HG03045 (cell line): Measurements from ENCODE around the gene RFX8.
"Not testable (repeated sequence)": the region's sequence is repeated elsewhere in the genome, so short reads cannot be mapped to it uniquely, and the experiment has no call there.

Experiments used
- ATAC-seq: cut with Tn5 transposase; IDR thresholded peaks from one replicate; pipeline ENCODE4 v1.9.1; 2021; ENCODE audit warnings: mild to moderate bottlenecking, moderate library complexity; ENCODE audit not compliant: unreplicated experiment

Gene RFX8

GRCh38 chr2:101442042-101442666, 32.8 kb downstream of the RFX8 start:
- ATAC-seq: no peak

DNA sequence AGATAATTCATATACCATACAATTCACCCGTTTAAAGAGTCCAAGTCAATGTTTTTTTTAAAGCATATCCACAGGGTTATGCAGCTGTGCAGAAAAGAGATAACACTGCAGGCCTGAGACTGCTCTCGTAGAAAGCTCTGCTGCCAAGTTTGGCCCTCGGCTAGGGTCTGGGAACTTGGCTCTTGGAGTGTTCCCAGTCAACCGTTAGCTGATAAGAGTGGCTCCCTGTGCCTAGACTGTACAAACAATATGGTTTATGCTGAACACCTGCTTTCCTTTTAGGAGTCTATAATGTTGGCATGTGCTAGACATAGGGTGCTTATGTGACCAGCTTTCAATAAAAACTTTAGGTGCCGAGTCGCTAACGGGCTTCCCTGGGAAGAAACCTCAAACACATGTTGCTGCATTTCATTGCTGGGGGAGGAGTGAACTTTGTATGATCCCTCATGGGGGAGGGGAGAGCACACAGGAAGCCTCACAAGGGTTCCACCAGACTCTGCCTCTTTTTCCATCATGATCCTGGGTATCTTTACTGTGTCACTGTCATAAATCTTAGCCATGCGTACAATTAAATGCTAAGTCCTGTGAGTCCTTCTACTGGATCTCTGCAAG, 34.7 kb downstream of the RFX8 start:
- no peak for ATAC-seq

GRCh38 chr2:101439716-101440115, 35.2 kb downstream of the RFX8 start:
- no peak for ATAC-seq

GRCh38 chr2:101438555-101438954, 36.4 kb downstream of the RFX8 start:
- ATAC-seq: not testable (repeated sequence)

DNA sequence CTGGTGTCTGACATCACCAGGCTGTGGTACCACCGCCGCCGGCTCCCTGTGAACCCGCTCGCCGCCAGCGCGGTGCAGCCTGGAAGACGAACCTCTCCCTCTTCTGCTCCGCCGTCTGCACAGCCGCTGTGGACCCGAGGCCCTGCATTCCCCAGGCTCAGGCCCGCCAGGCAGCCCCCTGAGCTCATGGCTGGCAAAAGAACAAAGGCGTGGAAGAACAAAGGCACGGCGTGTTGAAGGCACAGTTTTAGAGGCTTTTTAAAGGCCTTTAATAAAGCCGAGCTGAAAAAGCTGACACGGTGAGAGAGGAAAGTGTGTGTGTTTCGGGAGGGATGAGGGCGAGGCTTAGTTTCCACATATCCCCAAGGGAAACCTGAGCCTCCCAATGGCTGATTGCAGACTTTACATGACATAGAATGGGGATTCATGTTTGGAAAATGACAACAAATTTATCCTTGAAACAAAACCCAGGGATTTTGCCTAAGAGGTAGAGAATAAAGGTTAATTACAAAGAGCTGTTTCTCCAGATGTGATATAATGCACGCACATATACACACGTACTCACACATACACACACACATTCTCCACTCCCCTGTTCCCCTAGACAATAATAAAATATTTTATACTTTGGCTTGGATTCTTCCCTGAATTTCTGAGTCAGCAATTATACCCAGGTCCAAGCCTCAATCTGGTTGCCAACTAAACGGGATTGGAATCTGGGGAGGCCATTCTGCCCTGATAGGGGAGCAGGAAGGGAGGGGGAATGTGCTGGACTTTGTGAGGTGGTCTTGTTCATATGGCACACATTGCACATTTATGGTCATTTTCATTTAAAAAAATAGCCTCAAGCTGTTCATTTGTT, 39.7 kb downstream of the RFX8 start:
- ATAC-seq: no peak

DNA sequence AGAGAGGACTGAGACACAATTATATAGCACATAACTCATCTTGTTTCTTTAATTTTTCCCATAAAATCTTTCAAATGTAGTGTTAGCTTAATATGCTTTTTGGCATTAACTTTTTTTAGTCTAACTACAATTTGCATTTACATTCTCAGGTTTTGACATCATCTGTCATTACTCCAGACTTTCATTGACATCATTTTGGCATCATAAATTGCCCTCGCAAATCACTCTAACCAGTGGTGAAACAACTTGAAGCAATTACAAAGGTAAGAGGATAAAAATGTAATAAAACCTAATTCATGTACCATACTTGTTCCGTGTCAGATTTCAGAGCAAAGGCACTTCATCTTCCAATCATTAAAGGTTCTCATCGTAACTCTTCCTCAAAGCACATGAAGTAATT, 41.4 kb downstream of the RFX8 start:
- no peak for ATAC-seq

GRCh38 chr2:101432411-101433181, 42.3 kb downstream of the RFX8 start:
- ATAC-seq: no peak

DNA sequence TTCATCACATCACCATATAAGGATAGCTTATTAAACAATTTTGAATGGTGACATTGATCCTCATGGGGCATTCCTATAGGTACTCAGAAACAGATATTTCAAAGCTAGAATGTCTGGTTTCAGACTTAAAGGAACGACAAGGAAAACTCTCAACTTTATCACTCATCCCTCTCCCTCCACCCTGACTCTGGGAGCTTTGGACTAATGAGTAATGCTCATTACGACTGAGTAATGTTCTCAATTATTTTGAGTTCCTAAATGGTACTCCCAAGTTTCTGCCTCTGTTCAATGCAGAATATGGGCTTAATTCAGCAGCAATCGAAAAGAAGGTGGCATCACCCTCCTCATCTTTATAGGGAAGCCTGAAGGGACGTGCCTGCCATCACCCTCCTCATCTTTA, 43.4 kb downstream of the RFX8 start:
- ATAC-seq: no peak

- ATAC-seq: no peak
Observed at GRCh38 chr2:101430156-101430555, 44.8 kb downstream of the RFX8 start.

- ATAC-seq: no peak
Observed at GRCh38 chr2:101429453-101429852, 45.5 kb downstream of the RFX8 start.

- no peak for ATAC-seq
Observed at GRCh38 chr2:101428422-101429176, 46.3 kb downstream of the RFX8 start.

DNA sequence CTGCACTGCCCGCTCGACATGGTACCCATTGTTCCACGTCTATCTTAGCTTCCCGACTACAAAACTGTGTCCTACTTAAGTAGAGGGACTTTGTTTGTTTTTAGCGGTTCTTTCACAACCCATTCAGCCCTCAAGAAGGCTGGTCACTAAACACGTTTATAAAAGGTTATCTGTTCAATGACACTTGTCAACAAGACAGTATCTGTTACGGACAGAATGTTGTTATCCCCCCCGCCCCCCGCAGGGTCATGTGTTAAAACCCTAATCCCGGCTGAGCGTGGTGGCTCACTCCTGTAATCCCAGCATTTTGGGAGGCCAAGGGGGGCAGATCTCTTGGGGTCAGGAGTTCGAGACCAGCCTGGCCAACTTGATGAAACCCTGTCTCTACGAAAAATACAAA, 47.2 kb downstream of the RFX8 start:
- ATAC-seq: no peak

DNA sequence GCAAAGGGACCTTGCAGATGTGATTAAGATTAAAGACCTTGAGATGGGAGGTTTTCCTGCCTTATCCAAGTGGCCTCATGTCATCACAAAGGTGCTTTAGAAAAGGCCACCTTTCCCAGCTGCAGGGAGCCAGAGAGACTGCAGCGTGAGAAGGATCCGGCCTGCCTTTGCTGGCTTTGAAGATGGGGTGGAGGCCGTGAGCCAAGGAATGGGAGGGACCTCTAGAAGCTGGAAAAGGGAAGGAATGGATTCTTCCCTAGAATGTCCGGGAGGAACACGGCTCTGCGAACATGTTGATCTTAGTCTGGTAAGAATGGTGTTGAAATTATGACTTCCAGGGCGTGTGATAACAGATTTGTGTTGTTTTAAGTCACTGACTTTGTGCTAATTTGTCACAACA, 47.7 kb downstream of the RFX8 start:
- no peak for ATAC-seq

DNA sequence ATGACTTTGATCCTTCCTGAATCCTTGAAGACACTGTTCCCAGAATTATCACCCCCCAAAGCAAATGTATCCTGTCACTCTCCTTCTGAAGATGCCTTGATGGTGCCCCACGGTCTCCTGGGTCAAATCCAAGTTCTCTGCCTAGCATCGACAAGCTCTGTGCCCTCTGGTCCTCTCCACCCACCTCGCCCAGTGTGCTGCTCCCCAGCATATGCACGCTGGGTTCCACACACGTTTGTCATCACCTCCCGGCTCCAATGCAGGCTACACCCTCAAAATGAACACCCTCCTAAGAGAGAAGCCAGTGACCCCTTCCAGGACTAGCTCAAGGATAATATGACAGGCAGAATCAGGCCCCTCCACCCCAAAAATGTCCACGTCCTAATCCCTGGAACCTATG, 48.1 kb downstream of the RFX8 start:
- ATAC-seq: no peak

DNA sequence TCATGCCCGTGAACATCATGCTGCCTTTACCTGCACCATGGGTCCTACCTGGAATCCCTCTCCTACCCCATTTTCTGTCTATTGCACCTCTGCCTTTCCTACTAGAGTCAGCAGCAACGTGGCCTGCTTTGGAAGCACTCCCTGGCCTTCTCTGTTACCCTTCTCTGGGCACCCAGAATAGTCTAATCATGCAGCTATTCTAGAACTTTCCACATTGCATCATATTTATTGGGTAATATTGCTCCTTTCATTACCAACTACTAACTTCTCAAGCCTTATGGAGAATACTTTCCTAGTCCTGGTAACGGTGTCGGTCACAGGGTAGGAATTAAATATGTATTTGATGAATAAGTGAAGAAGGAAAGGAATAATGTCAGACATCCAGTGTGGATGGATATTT, 54.3 kb downstream of the RFX8 start:
- ATAC-seq: no peak

DNA sequence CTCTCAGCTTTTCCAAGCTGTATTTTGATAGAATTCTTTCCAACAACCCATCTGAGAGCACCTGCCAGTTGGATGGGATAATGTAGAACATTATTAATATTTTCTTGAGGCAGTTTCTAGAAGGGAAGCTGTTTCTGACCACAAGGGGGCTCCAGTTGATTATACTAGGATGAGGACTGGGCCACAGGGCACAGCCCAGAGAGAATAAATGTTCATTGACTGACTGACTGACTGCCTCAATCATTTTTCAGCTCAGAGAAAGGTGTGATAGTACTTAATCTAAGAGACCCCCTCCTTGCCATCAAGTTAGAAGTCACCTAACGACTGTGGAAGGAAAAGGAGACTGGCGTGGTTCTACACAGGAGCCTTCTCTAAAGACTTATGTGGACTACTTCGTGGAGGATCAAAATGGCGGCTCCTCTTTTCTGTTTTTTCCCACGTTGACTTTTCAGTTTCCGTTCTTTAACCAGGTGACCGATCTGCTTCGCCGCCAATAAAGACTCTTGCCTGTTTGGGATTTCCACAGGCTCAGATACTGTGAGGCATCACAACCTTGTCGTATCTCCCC, 55.7 kb downstream of the RFX8 start:
- ATAC-seq: no peak

DNA sequence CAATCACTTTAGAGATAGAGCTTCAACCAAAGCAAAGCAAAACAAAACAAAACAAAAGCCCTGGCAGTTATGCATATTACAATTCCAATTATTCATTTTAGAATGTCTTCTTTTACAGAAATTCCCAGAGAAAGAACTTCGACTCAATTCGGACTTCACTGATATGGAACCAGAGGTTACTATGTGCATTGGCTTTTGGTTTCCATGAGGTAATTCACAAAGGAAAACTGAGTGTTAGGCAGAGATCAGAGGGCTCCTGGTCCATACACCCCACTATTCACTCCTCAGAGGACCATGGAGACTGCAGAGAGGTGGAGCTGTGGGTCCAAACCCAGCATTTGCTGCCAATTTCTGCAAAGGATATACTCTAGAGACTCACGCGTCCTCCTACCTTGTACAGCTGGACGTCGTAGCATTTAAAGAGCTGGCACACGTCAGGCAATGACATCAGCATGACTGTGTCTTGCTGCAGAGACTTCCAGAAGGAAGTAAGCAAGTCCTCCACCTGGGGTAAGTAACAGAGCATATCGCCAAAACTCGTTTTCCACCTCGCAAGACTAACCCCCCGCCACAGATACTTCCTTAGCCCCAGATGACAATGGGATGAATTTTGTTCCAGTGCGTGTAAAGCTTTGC, 56.3 kb downstream of the RFX8 start:
- ATAC-seq: no peak

- no peak for ATAC-seq
Observed at GRCh38 chr2:101416609-101417008, 58.3 kb downstream of the RFX8 start.

- ATAC-seq: no peak
Observed at GRCh38 chr2:101415884-101416283, 59.0 kb downstream of the RFX8 start.

DNA sequence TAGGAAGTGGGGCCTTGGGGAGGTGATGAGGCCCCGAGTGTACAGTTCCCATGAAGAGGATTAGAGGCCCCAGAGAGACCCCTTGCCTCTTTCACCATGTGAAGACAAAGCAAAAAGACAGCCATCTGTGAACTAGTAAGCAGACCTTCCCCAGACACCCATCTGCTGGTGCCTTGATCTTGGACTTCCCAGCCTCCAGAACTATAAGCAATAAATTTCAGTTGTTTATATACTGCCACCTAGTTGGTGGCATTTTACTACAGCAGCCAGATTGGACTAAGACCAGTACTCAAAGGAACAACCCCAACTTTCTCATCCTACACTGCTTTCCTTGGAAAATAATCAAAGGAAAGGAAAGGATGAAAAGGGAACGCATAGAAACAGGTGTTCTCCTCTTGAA, 59.7 kb downstream of the RFX8 start:
- no peak for ATAC-seq
